Thyroid gland (tissue), 4 donors: Measurements from ENCODE around the gene EXOC6. TPM values are rescaled to one million over a fixed set of nuclear protein-coding genes. Genes with fewer than 3 reads are reported as not detected.
"Not testable (repeated sequence)": the region's sequence is repeated elsewhere in the genome, so short reads cannot be mapped to it uniquely, and the experiment has no call there.

Source experiments
- DNase-seq, 2 donors: peaks; one replicate each; pipeline ENCODE4 v3.0.0-alpha.2; 2019
- H3K27ac ChIP-seq, 3 donors: fragments of 200-600 bp; sonication (generic); 1 replicate in 2 of 3; 2 replicates in 1 of 3; pipeline ENCODE4 v1.5.1; 2016 to 2019; ENCODE audit warnings: mild to moderate bottlenecking in 1 of 3, moderate library complexity in 1 of 3
- H3K27me3 ChIP-seq: fragments of 200-600 bp; sonication (generic); one replicate; pipeline ENCODE4 v1.5.1; 2019
- H3K36me3 ChIP-seq, 2 donors: fragments of 200-600 bp; sonication (generic); one replicate each; pipeline ENCODE4 v1.5.1; 2016 to 2019
- H3K4me1 ChIP-seq, 2 donors: fragments of 200-600 bp; sonication (generic); one replicate each; pipeline ENCODE4 v1.5.1; 2017 to 2019
- H3K4me3 ChIP-seq, 3 donors: fragments of 200-600 bp; sonication (generic); replicated peaks in 1 of 3; 1 replicate in 2 of 3; 2 replicates in 1 of 3; pipeline ENCODE4 v1.5.1; 2016; ENCODE audit warnings: mild to moderate bottlenecking in 1 of 3
- H3K9me3 ChIP-seq: fragments of 200-600 bp; sonication (generic); one replicate; pipeline ENCODE4 v1.5.1; 2017
- POLR2A ChIP-seq, 2 donors: fragments of 450-650 bp; IDR thresholded peaks; one replicate each; pipeline ENCODE4 v1.6.1; 2017; ENCODE audit warnings: antibody characterized with exemption in 2 of 2, mild to moderate bottlenecking in 2 of 2, moderate library complexity in 1 of 2
- WGBS, 2 donors: methylation state at CpG; one replicate each; pipeline ENCODE4 v1.1.5; 2017; 5-methylcytosine and 5-hydroxymethylcytosine counted together
- intact Hi-C: fragments of 100-400 bp; cut with DNase I; formaldehyde crosslinking; loops from one replicate; pipeline ENCODE4 v1.15.1; 2023
- total RNA-seq, 4 donors: library from RNA; depleted of rRNA; stranded (reverse); fragments of >200 nt; gene quantifications; one replicate each; pipeline ENCODE4 v1.2.3, GENCODE V29; 2016
- TF ChIP-seq, protein P1 (sequence below), 6 experiments: fragments of 200-600 bp in 3 of 6; fragments of 450-650 bp in 3 of 6; sonication (generic) in 3 of 6; IDR thresholded peaks; one replicate each; pipeline ENCODE4 v1.5.1; 2016 to 2019; ENCODE audit warnings: antibody characterized with exemption in 6 of 6, mild to moderate bottlenecking in 2 of 6, inconsistent platforms in 1 of 6, moderate library complexity in 1 of 6

The EXOC6 gene
- total RNA-seq, 4 donors from 2014 or later: 51.6 to 74.0 (median 61.1) TPM

DNA sequence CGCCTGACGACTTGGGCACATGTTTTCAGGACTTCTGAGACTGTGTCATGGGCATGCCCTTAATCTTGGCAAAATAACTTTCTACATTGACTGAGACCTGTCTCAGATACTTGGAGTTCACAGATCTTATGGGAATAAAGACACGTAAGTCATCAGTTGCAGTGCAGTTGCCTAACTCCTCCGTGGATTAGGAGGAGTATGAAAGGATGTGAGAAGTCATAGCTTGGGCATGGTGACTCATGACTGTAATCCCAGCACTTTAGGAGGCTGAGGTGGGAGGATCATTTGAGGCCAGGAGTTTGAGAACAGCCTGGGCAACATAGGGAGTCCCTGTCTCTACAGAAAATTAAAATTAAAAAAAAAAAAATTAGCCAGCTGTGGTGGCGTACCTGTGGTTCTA is 49.6 kb downstream of the EXOC6 start:
- H3K4me3 ChIP-seq: no peak overlapping the region
- no peaks in the 10 kb centered on the region for H3K27me3 ChIP-seq
- intact Hi-C loops: no loop called here
- peaks cover 0 to under 1% of the 10 kb centered on the region in 2 donors for H3K4me1 ChIP-seq
- TF ChIP-seq, protein P1, sequence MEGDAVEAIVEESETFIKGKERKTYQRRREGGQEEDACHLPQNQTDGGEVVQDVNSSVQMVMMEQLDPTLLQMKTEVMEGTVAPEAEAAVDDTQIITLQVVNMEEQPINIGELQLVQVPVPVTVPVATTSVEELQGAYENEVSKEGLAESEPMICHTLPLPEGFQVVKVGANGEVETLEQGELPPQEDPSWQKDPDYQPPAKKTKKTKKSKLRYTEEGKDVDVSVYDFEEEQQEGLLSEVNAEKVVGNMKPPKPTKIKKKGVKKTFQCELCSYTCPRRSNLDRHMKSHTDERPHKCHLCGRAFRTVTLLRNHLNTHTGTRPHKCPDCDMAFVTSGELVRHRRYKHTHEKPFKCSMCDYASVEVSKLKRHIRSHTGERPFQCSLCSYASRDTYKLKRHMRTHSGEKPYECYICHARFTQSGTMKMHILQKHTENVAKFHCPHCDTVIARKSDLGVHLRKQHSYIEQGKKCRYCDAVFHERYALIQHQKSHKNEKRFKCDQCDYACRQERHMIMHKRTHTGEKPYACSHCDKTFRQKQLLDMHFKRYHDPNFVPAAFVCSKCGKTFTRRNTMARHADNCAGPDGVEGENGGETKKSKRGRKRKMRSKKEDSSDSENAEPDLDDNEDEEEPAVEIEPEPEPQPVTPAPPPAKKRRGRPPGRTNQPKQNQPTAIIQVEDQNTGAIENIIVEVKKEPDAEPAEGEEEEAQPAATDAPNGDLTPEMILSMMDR (IDR thresholded peaks at IDR 0.05): no peak
- no peak for TF ChIP-seq POLR2A (IDR thresholded peaks at IDR 0.05)
- no peaks in the 10 kb centered on the region for H3K36me3 ChIP-seq
- no peak overlapping the region for H3K27ac ChIP-seq
- no peak for DNase-seq
- H3K9me3 ChIP-seq: no peaks in the 10 kb centered on the region
- WGBS, 2 donors: 91 to 96% methylated on average over 5 of the region's 5 CpGs

DNA sequence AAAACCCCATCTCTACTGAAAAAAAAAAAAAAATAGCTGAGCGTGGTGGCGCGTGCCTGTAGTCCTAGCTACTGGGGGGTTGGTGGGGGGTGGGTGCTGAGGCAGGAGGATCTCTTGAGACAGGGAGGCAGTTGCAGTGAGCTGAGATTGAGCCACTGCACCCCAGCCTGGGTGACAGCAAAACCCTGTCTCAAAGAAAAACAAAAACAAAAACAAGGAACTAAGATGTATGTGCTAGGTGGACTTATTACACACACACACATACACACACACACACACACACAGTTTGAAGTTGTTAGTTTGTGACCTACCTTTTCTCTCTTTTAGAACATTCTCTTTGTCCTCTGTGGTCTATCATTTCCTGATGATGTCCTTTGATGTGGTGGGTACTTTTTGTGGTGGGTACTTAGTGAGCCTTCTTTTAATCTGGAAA is 53.5 kb downstream of the EXOC6 start:
- WGBS, 2 donors: 95 to 99% methylated on average over 3 of the region's 3 CpGs

DNA sequence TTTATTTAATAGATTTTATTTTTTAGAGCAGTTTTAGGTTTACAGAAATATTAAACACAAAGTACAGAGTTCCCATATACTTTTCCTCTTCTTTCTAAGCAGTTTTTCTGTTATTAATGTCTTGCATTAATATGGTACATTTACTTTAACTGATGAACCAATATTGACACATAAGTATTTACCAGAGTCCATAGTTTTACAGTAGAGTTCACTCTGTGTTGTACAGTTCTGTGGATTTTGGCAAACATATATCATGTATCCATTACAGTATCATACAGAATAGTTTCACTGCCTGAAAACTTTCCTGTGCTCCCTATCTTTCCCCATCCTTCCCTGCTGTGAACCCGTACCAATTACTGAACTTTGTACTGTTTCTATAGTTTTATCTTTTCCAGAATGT is 55.3 kb downstream of the EXOC6 start:
- no peak overlapping the region for H3K27ac ChIP-seq
- WGBS, 2 donors: 95 to 98% methylated on average over 1 of the region's 1 CpG
- peaks cover 0 to 2% of the 10 kb centered on the region in 2 donors for H3K36me3 ChIP-seq
- intact Hi-C loops: no loop called here
- H3K4me3 ChIP-seq: no peak overlapping the region
- no peaks in the 10 kb centered on the region for H3K9me3 ChIP-seq
- no peaks in the 10 kb centered on the region for H3K27me3 ChIP-seq
- H3K4me1 ChIP-seq: no peaks in the 10 kb centered on the region
- TF ChIP-seq, protein P1 (IDR thresholded peaks at IDR 0.05): no peak
- TF ChIP-seq POLR2A (IDR thresholded peaks at IDR 0.05): no peak
- no peak for DNase-seq

More for the DNA sequence above, 53.5 kb downstream of the EXOC6 start:
- H3K27me3 ChIP-seq: no peaks in the 10 kb centered on the region
- no peak for DNase-seq
- TF ChIP-seq, protein P1 (IDR thresholded peaks at IDR 0.05): no peak
- H3K4me3 ChIP-seq: no peak overlapping the region
- H3K36me3 ChIP-seq: peaks cover 0 to 2% of the 10 kb centered on the region in 2 donors
- intact Hi-C loops: no loop called here
- H3K9me3 ChIP-seq: no peaks in the 10 kb centered on the region
- H3K4me1 ChIP-seq: no peaks in the 10 kb centered on the region
- H3K27ac ChIP-seq: no peak overlapping the region

DNA sequence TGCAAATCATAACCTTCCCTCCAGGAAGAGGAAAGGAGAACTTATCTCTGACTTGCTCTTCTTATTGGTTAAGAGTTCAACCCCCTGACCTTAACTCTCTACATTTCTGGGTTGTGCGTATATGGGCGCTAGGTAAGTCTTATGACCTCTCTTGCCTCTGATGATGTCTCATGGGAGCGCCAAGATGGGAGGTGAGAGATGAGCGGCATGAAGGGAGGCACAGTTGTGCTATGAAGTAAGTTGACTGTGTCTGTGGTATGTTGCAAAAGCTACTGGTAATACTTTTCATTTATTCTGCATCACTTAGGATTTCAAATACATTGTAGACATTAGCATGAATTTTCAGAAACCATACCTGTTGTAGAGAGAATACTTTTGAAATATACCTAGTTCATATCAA is 59.0 kb downstream of the EXOC6 start:
- 98 to 99% methylated on average over 4 of the region's 4 CpGs for WGBS, 2 donors

DNA sequence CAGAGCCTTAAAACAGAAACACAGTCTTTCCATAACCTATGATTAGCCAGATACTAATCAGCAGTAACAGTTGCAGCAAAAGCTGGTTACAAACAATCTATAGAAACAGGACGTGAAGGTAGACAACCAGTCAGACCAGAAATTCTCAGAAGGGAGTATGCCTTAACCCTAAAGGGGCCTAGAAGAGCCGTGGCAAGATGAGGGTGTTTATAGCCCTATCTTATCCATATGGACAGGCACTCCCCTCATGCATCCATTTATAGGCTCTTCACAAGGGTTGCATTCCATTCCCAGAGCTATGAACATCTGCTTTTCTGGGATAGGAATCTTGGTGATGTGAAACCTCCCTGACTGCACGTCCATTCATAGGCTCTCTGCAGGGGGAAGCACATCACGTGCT is 64.3 kb downstream of the EXOC6 start:
- H3K36me3 ChIP-seq, H3K4me3 ChIP-seq, DNase-seq, intact Hi-C loops, H3K4me1 ChIP-seq, H3K27ac ChIP-seq, H3K9me3 ChIP-seq, H3K27me3 ChIP-seq: not testable (repeated sequence)
- 79 to 87% methylated on average over 3 to 4 of the region's 4 CpGs for WGBS, 2 donors

More for the DNA sequence above, 59.0 kb downstream of the EXOC6 start:
- no peaks in the 10 kb centered on the region for H3K9me3 ChIP-seq
- no peaks in the 10 kb centered on the region for H3K4me1 ChIP-seq
- H3K36me3 ChIP-seq: peaks cover 0 to 2% of the 10 kb centered on the region in 2 donors
- no peak overlapping the region for H3K4me3 ChIP-seq
- TF ChIP-seq POLR2A (IDR thresholded peaks at IDR 0.05): no peak
- intact Hi-C loops: no loop called here
- no peak overlapping the region for H3K27ac ChIP-seq
- H3K27me3 ChIP-seq: no peaks in the 10 kb centered on the region
- no peak for DNase-seq

DNA sequence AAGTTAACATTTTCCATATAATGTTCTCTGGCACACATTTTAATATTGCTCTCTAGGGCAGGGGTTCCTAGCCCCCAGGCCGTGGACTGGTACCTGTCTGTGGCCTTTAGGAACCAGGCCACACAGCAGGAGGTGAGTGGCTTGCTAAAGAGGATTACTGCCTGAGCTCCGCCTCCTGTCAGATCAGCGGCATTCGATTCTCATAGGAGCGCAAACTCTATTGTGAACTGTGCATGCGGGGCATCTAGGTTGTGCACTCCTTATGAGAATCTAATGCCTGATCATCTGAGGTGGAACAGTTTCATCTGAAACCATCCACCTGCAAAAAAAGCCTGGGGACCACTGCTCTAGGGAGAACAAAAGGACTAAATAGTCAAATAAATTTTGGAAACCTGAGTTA is 65.7 kb downstream of the EXOC6 start:
- intact Hi-C loops: no loop called here

More for the DNA sequence above, 65.7 kb downstream of the EXOC6 start:
- no peaks in the 10 kb centered on the region for H3K4me1 ChIP-seq
- H3K4me3 ChIP-seq: no peak overlapping the region
- no peaks in the 10 kb centered on the region for H3K9me3 ChIP-seq
- H3K27me3 ChIP-seq: no peaks in the 10 kb centered on the region
- DNase-seq: no peak
- TF ChIP-seq, protein P1 (IDR thresholded peaks at IDR 0.05): no peak
- no peak for TF ChIP-seq POLR2A (IDR thresholded peaks at IDR 0.05)
- no peak overlapping the region for H3K27ac ChIP-seq
- 72 to 80% methylated on average over 6 of the region's 6 CpGs for WGBS, 2 donors
- H3K36me3 ChIP-seq: no peaks in the 10 kb centered on the region
